ENCODE measurements around the gene ECE2.

DNA sequence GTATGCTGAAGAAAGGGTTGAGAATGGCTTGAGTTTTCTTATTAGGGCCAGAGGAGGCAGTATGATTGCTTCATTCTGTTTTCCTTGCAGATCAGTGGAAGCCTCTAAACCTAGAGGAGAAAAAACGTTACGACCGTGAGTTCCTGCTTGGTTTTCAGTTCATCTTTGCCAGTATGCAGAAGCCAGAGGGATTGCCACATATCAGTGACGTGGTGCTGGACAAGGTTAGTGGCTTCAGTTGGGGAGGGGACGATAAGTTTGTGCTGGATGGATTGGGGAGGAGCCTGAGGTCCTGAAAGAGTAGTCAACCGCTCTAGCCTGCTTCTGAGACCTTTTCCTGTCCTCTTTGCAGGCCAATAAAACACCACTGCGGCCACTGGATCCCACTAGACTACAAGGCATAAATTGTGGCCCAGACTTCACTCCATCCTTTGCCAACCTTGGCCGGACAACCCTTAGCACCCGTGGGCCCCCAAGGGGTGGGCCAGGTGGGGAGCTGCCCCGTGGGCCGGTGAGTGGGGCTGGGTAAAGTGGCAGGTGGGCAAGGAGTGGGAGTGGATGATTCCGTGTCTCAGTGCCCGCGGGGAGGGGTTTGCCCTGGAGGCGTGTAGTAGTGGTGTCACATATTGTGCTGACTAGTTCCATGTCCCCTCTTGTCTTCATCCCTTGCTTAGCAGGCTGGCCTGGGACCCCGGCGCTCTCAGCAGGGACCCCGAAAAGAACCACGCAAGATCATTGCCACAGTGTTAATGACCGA lies 47.1 kb downstream of the ECE2 start:
- TF ChIP-seq EZH2 (IDR thresholded peaks at IDR 0.05) (no peak), POLR2AphosphoS5 (IDR thresholded peaks at IDR 0.05; ENCODE audit: borderline replicate concordance, low read depth, low read length) (no peak)

Data from SK-N-MC (cell line).